GM12891 (cell line): ENCODE results near the gene KLHL3.

Source experiments
- DNase-seq: peaks from one replicate; pipeline ENCODE4 v3.0.0; 2011; ENCODE audit warnings: low spot score; ENCODE audit not compliant: insufficient read length
- FAIRE-seq: peaks from 2 replicates; lab custom pipeline; 2011; peaks lifted over from hg19 to GRCh38; lab: Jason Lieb, UNC
- PAX5 ChIP-seq: IDR thresholded peaks from 2 replicates; pipeline ENCODE4 v1.6.1; 2011; ENCODE audit warnings: low read length, moderate library complexity, mild to moderate bottlenecking; ENCODE audit not compliant: insufficient read depth, severe bottlenecking
- POLR2A ChIP-seq: IDR thresholded peaks from 2 replicates; pipeline ENCODE4 v1.6.1; 2011; ENCODE audit warnings: low read depth, low read length, control low read depth
- POLR2AphosphoS5 ChIP-seq: IDR thresholded peaks from 2 replicates; pipeline ENCODE4 v1.6.1; 2011; ENCODE audit warnings: low read depth, low read length, control low read depth
- POU2F2 ChIP-seq: IDR thresholded peaks from 2 replicates; pipeline ENCODE4 v1.6.1; 2011; ENCODE audit warnings: low read depth, mild to moderate bottlenecking, control low read depth, low read length, moderate library complexity
- SPI1 ChIP-seq: IDR thresholded peaks from 2 replicates; pipeline ENCODE4 v1.6.1; 2011; ENCODE audit warnings: low read depth, low read length, control low read depth
- TAF1 ChIP-seq: IDR thresholded peaks from 2 replicates; pipeline ENCODE4 v1.6.1; 2011; ENCODE audit warnings: low read depth, low read length, control low read depth

The KLHL3 gene

GRCh38 chr5:137621306-137621705 is 114.6 kb downstream of the KLHL3 start:
- no peak for TF ChIP-seq TAF1
- no peak for TF ChIP-seq SPI1
- TF ChIP-seq POLR2AphosphoS5: no peak
- no peak for TF ChIP-seq PAX5
- TF ChIP-seq POLR2A: no peak
- TF ChIP-seq POU2F2: no peak
- FAIRE-seq: no peak
- no peak for DNase-seq

GRCh38 chr5:137619191-137619870 is 116.6 kb downstream of the KLHL3 start:
- FAIRE-seq: peak; percentile 47
- no peak for DNase-seq
- TF ChIP-seq TAF1: no peak
- no peak for TF ChIP-seq PAX5
- TF ChIP-seq POLR2A: no peak
- TF ChIP-seq POU2F2: no peak
- TF ChIP-seq POLR2AphosphoS5: no peak
- no peak for TF ChIP-seq SPI1

GRCh38 chr5:137618476-137618875 is 117.4 kb downstream of the KLHL3 start:
- no peak for DNase-seq
- TF ChIP-seq TAF1: no peak
- TF ChIP-seq POU2F2: no peak
- TF ChIP-seq PAX5: no peak
- no peak for TF ChIP-seq SPI1
- no peak for TF ChIP-seq POLR2AphosphoS5
- TF ChIP-seq POLR2A: no peak
- no peak for FAIRE-seq

GRCh38 chr5:137617528-137618205 is 118.2 kb downstream of the KLHL3 start:
- no peak for TF ChIP-seq POLR2A
- TF ChIP-seq SPI1: no peak
- no peak for TF ChIP-seq POU2F2
- no peak for TF ChIP-seq PAX5
- no peak for TF ChIP-seq TAF1
- no peak for TF ChIP-seq POLR2AphosphoS5
- DNase-seq: no peak
- no peak for FAIRE-seq

- DNase-seq (no peak), FAIRE-seq (no peak)
- TF ChIP-seq POLR2A (no peak), SPI1 (no peak), POLR2AphosphoS5 (no peak), PAX5 (no peak), TAF1 (no peak), POU2F2 (no peak)
These were observed 119.8 kb downstream of the KLHL3 start for GRCh38 chr5:137616046-137616445.

GRCh38 chr5:137615171-137615775 is 120.6 kb downstream of the KLHL3 start:
- FAIRE-seq: no peak
- TF ChIP-seq PAX5: no peak
- no peak for TF ChIP-seq POLR2A
- no peak for TF ChIP-seq POU2F2
- no peak for TF ChIP-seq POLR2AphosphoS5
- TF ChIP-seq SPI1: no peak
- no peak for TF ChIP-seq TAF1
- DNase-seq: no peak

- FAIRE-seq (peak; percentile 85), DNase-seq (no peak)
- TF ChIP-seq TAF1 (no peak), POLR2A (no peak), POU2F2 (no peak), SPI1 (no peak), POLR2AphosphoS5 (no peak), PAX5 (no peak)
These were observed 122.2 kb downstream of the KLHL3 start for GRCh38 chr5:137613554-137614265.

- no peak for TF ChIP-seq SPI1
- no peak for TF ChIP-seq TAF1
- TF ChIP-seq PAX5: no peak
- no peak for TF ChIP-seq POLR2A
- no peak for FAIRE-seq
These were observed 123.3 kb downstream of the KLHL3 start for GRCh38 chr5:137612576-137612975.

GRCh38 chr5:137611794-137612435 is 124.0 kb downstream of the KLHL3 start:
- no peak for TF ChIP-seq TAF1
- no peak for TF ChIP-seq SPI1
- no peak for TF ChIP-seq POU2F2
- TF ChIP-seq PAX5: no peak
- TF ChIP-seq POLR2A: no peak
- TF ChIP-seq POLR2AphosphoS5: no peak
- DNase-seq (no peak), FAIRE-seq (no peak)

More at GRCh38 chr5:137612576-137612975, 123.3 kb downstream of the KLHL3 start:
- DNase-seq: no peak

- DNase-seq: no peak
- no peak for TF ChIP-seq POLR2A
- FAIRE-seq: no peak
These were observed 124.8 kb downstream of the KLHL3 start for GRCh38 chr5:137611011-137611580.
